Astrocyte (in vitro differentiated cells and primary cell): ENCODE measurements around the gene TREML1. TPM values are rescaled to one million over a fixed set of nuclear protein-coding genes. Genes with fewer than 3 reads are reported as not detected.

Experiments
- DNase-seq: peaks from one replicate; pipeline ENCODE4 v3.0.0-alpha.2; 2010; ENCODE audit warnings: low read depth
- FAIRE-seq: peaks from 2 replicates; lab custom pipeline; 2011; peaks lifted over from hg19 to GRCh38; lab: Jason Lieb, UNC
- H2AFZ ChIP-seq: 2 replicates; pipeline ENCODE4 v1.6.0; 2012; ENCODE audit warnings: low read depth, low read length, inconsistent platforms
- H3K27ac ChIP-seq: 2 replicates; pipeline ENCODE4 v1.5.1; 2011; ENCODE audit warnings: low read depth, low read length, inconsistent platforms
- H3K27me3 ChIP-seq: 2 replicates; pipeline ENCODE4 v1.6.0; 2011; ENCODE audit warnings: low read length, inconsistent platforms; ENCODE audit not compliant: insufficient read depth
- H3K36me3 ChIP-seq: 2 replicates; pipeline ENCODE4 v1.5.1; 2011; ENCODE audit warnings: low read length, inconsistent platforms; ENCODE audit not compliant: insufficient read depth
- H3K4me1 ChIP-seq: 2 replicates; pipeline ENCODE4 v1.5.1; 2011; ENCODE audit warnings: low read length, inconsistent platforms; ENCODE audit not compliant: insufficient read depth
- H3K4me2 ChIP-seq: 2 replicates; pipeline ENCODE4 v1.6.0; 2012; ENCODE audit warnings: low read length, inconsistent platforms
- H3K4me3 ChIP-seq: 2 replicates; pipeline ENCODE4 v1.5.1; 2011; ENCODE audit warnings: low read depth, mild to moderate bottlenecking, low read length, inconsistent platforms; ENCODE audit not compliant: insufficient read depth
- H3K79me2 ChIP-seq: 2 replicates; pipeline ENCODE4 v1.6.0; 2012; ENCODE audit warnings: mild to moderate bottlenecking, low read length, inconsistent platforms; ENCODE audit not compliant: insufficient read depth
- H3K9ac ChIP-seq: 2 replicates; pipeline ENCODE4 v1.6.0; 2012; ENCODE audit warnings: mild to moderate bottlenecking, low read length, inconsistent platforms
- H3K9me3 ChIP-seq: 2 replicates; pipeline ENCODE4 v1.5.1; 2012; ENCODE audit warnings: low read depth, mild to moderate bottlenecking, low read length, inconsistent platforms; ENCODE audit not compliant: insufficient read depth
- H4K20me1 ChIP-seq: 2 replicates; pipeline ENCODE4 v1.6.0; 2012; ENCODE audit warnings: low read length, inconsistent platforms; ENCODE audit not compliant: insufficient read depth
- H3K27ac Mint-ChIP-seq: one replicate; pipeline ENCODE4 v1.8.0; 2021; ENCODE audit warnings: mild to moderate bottlenecking, mixed read lengths; ENCODE audit not compliant: unreplicated experiment
- H3K27me3 Mint-ChIP-seq: one replicate; pipeline ENCODE4 v1.8.0; 2021; ENCODE audit warnings: low read depth, mixed read lengths; ENCODE audit not compliant: unreplicated experiment
- H3K36me3 Mint-ChIP-seq: one replicate; pipeline ENCODE4 v1.8.0; 2021; ENCODE audit warnings: low read depth, mixed read lengths; ENCODE audit not compliant: unreplicated experiment
- H3K4me1 Mint-ChIP-seq: one replicate; pipeline ENCODE4 v1.8.0; 2021; ENCODE audit warnings: low read depth, mixed read lengths; ENCODE audit not compliant: unreplicated experiment
- H3K4me3 Mint-ChIP-seq: one replicate; pipeline ENCODE4 v1.8.0; 2021; ENCODE audit warnings: mild to moderate bottlenecking, moderate library complexity, mixed read lengths; ENCODE audit not compliant: unreplicated experiment
- H3K9me3 Mint-ChIP-seq: one replicate; pipeline ENCODE4 v1.8.0; 2021; ENCODE audit warnings: mild to moderate bottlenecking, mixed read lengths; ENCODE audit not compliant: unreplicated experiment
- CTCF ChIP-seq: IDR thresholded peaks from 2 replicates; pipeline ENCODE4 v1.5.1; 2011; ENCODE audit warnings: low read depth, mild to moderate bottlenecking, inconsistent platforms, low read length, moderate library complexity; ENCODE audit not compliant: insufficient read depth
- EZH2 ChIP-seq: IDR thresholded peaks from 2 replicates; pipeline ENCODE4 v1.6.1; 2012; ENCODE audit warnings: mild to moderate bottlenecking, low read length, inconsistent platforms; ENCODE audit not compliant: insufficient read depth
- total RNA-seq: library from RNA; stranded (reverse); gene quantifications from 2 replicates; pipeline ENCODE4 v1.2.1, GENCODE V29; 2021

TREML1 gene
- total RNA-seq, 1 donor from 2014 or later = not detected

GRCh38 chr6:41150671-41151070 lies 3.5 kb downstream of the TREML1 start:
- no peak overlapping the region for H3K4me3 ChIP-seq
- H4K20me1 ChIP-seq = no peaks in the 10 kb centered on the region
- peaks cover 2% of the 10 kb centered on the region for H3K9me3 Mint-ChIP-seq
- H3K27me3 ChIP-seq = no peaks in the 10 kb centered on the region
- FAIRE-seq (no peak), DNase-seq (no peak)
- H3K4me1 Mint-ChIP-seq = peaks cover 4% of the 10 kb centered on the region
- H3K79me2 ChIP-seq = no peaks in the 10 kb centered on the region
- TF ChIP-seq CTCF (no peak), EZH2 (no peak)
- H3K27ac Mint-ChIP-seq = no peak overlapping the region
- no peak overlapping the region for H3K4me3 Mint-ChIP-seq
- no peak overlapping the region for H3K27ac ChIP-seq
- no peaks in the 10 kb centered on the region for H3K36me3 ChIP-seq
- no peaks in the 10 kb centered on the region for H3K4me1 ChIP-seq
- H3K36me3 Mint-ChIP-seq = no peaks in the 10 kb centered on the region
- H2AFZ ChIP-seq = no peak overlapping the region
- H3K9ac ChIP-seq = no peak overlapping the region
- peaks cover 27% of the 10 kb centered on the region for H3K27me3 Mint-ChIP-seq
- H3K9me3 ChIP-seq = no peaks in the 10 kb centered on the region
- no peak overlapping the region for H3K4me2 ChIP-seq

- Histone ChIP-seq H3K79me2 (no peaks in the 10 kb centered on the region), H4K20me1 (no peaks in the 10 kb centered on the region), H3K4me3 (no peak overlapping the region), H3K4me1 (no peaks in the 10 kb centered on the region), H3K27me3 (no peaks in the 10 kb centered on the region), H2AFZ (no peak overlapping the region), H3K27ac (no peak overlapping the region), H3K9ac (no peak overlapping the region), H3K36me3 (no peaks in the 10 kb centered on the region), H3K9me3 (no peaks in the 10 kb centered on the region), H3K4me2 (no peak overlapping the region)
- no peaks in the 10 kb centered on the region for H3K4me1 Mint-ChIP-seq
- no peaks in the 10 kb centered on the region for H3K9me3 Mint-ChIP-seq
- no peaks in the 10 kb centered on the region for H3K36me3 Mint-ChIP-seq
- DNase-seq (no peak), FAIRE-seq (no peak)
- H3K27me3 Mint-ChIP-seq = peaks cover 17% of the 10 kb centered on the region
- TF ChIP-seq CTCF (no peak), EZH2 (no peak)
- no peak overlapping the region for H3K4me3 Mint-ChIP-seq
- H3K27ac Mint-ChIP-seq = no peak overlapping the region
Measured at GRCh38 chr6:41147917-41148316, 6.2 kb downstream of the TREML1 start.

- DNase-seq (no peak), FAIRE-seq (no peak)
- Histone ChIP-seq H2AFZ (no peak overlapping the region), H3K4me2 (no peak overlapping the region), H4K20me1 (no peaks in the 10 kb centered on the region), H3K9me3 (no peaks in the 10 kb centered on the region), H3K4me3 (no peak overlapping the region), H3K79me2 (no peaks in the 10 kb centered on the region), H3K36me3 (no peaks in the 10 kb centered on the region), H3K4me1 (no peaks in the 10 kb centered on the region), H3K9ac (no peak overlapping the region), H3K27ac (no peak overlapping the region), H3K27me3 (no peaks in the 10 kb centered on the region)
- no peak overlapping the region for H3K27ac Mint-ChIP-seq
- peaks cover 9% of the 10 kb centered on the region for H3K36me3 Mint-ChIP-seq
- H3K9me3 Mint-ChIP-seq = no peaks in the 10 kb centered on the region
- H3K27me3 Mint-ChIP-seq = no peaks in the 10 kb centered on the region
- TF ChIP-seq CTCF (no peak), EZH2 (no peak)
- H3K4me3 Mint-ChIP-seq = no peak overlapping the region
- peaks cover 2% of the 10 kb centered on the region for H3K4me1 Mint-ChIP-seq
Measured at GRCh38 chr6:41136911-41137310, 17.2 kb downstream of the TREML1 start.
